ENCODE data around the gene DCC.

DCC gene

DNA sequence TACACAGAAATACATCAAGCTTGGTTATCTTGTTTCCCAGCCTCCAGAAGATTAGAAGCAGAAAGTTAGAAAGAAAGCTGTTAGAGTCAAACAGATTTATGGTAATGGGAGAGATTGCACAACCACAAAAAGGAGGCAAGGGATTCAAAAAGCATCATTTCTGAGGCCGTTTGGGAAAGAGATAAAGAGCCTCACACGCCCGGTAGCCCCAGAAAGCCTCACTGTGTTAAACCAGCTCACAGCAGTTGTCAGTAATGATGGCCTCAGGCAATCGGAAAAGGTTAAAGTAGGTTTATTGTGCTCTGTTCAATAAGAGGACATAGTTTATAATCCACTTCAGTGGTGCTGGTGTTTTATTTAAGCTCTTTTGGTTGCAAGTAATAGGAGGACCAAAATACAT lies 111.3 kb downstream of the DCC start:
- FAIRE-seq (peak; percentile 56), DNase-seq (ENCODE audit: insufficient read length, low spot score) (no peak)
- TF ChIP-seq, protein P1, sequence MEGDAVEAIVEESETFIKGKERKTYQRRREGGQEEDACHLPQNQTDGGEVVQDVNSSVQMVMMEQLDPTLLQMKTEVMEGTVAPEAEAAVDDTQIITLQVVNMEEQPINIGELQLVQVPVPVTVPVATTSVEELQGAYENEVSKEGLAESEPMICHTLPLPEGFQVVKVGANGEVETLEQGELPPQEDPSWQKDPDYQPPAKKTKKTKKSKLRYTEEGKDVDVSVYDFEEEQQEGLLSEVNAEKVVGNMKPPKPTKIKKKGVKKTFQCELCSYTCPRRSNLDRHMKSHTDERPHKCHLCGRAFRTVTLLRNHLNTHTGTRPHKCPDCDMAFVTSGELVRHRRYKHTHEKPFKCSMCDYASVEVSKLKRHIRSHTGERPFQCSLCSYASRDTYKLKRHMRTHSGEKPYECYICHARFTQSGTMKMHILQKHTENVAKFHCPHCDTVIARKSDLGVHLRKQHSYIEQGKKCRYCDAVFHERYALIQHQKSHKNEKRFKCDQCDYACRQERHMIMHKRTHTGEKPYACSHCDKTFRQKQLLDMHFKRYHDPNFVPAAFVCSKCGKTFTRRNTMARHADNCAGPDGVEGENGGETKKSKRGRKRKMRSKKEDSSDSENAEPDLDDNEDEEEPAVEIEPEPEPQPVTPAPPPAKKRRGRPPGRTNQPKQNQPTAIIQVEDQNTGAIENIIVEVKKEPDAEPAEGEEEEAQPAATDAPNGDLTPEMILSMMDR (IDR thresholded peaks at IDR 0.05; ENCODE audit: insufficient read depth, missing control alignments) = no peak

DNA sequence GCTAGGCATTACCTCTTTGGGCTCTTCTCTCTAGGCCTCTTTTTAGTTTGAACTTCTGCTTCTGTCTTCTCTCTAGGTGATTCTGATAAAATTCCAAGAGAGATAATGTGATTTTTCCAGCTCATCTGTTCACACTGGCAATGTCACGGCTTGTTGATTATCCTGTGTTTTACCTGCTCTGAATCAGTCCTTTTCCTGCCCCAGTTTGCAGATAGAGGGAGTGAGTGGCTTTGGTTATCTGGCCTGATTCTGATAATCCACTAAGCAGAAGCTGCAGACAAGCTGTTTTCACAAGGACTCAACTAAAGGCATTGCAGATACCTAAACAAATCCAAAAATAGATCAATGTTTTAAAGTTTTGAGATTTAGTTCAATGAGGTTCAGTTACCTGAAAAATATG lies 111.9 kb downstream of the DCC start:
- FAIRE-seq (peak; percentile 96), DNase-seq (ENCODE audit: insufficient read length, low spot score) (no peak)
- TF ChIP-seq, protein P1 (IDR thresholded peaks at IDR 0.05; ENCODE audit: insufficient read depth, missing control alignments) = no peak

DNA sequence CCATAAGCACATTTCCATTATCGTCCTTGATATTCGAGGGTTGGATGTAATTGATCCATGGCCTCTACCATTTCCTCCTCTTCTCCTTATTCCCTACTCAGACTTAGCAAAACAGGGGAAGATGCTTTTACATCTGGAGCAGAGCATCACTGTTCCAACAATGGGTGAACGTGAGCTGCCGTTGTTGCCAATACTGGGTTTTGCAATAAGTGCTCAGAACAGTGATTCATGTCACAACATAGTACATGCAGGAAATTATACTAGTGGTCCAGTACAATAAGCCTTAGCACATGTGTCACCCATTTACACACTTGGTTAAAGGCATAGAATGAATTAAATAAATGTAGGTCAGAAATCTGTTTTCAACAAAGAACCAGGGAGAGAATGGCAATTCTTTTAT lies 112.4 kb downstream of the DCC start:
- no peak for FAIRE-seq
- TF ChIP-seq, protein P1 (IDR thresholded peaks at IDR 0.05; ENCODE audit: insufficient read depth, missing control alignments) = no peak
- DNase-seq (ENCODE audit: insufficient read length, low spot score) = no peak

DNA sequence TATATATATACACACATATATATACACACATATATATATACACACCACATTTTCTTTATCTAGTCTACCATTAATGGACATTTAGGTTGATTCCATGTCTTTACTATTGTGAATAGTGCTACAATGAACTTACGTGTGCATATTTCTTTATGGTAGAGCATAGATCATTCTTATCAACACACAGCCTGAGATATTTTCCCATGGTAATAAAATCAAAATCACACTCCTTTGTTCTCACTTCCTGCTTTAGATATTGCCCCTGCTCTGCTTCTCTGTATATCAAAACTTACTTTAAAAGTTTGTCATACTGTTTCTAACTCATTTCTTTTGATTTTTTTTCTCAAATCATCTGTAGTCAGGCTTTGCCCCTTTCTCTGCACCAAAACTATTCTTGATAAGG lies 119.9 kb downstream of the DCC start:
- TF ChIP-seq, protein P1 (IDR thresholded peaks at IDR 0.05; ENCODE audit: insufficient read depth, missing control alignments) = no peak
- DNase-seq (ENCODE audit: insufficient read length, low spot score) = no peak
- no peak for FAIRE-seq

DNA sequence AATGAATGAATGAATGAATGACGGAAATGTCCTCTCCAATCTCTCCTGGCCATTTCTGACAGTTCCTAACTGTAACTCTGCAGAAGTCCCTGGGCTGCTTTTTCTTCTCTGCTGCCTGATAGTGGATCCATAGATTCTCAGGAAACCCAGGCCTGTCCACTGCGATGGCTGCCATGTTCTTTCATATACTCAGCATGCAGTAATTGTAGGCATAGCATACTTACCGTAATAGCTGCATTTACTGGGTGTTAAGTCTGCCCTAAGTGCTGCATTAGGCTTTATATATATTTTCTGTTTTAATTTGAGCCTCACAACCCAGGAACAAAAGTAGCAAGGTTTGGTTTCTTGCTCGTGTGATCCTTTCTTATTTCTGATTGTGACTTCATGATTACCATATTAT lies 122.9 kb downstream of the DCC start:
- TF ChIP-seq, protein P1 (IDR thresholded peaks at IDR 0.05; ENCODE audit: insufficient read depth, missing control alignments) = no peak
- DNase-seq (ENCODE audit: insufficient read length, low spot score) (no peak), FAIRE-seq (no peak)

DNA sequence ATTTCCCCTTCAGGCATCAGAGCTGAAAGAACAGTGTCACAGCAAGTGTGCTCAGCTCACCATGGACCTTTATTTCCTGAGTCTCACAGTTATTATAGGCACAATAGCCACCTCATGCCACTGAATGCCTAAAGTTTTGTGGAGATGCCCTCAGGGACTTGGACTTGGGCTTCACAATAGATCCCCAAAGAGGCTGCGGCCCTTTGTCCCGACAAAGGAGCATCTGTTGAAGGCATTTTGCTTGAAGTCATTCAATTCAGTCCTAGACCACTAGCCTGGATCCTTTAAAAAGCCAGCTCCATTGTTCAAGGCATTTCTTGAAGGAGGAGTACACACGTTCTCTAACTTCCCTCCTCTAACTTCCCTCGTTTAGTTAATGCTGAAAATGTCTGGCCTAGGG lies 125.4 kb downstream of the DCC start:
- no peak for DNase-seq (ENCODE audit: insufficient read length, low spot score)
- FAIRE-seq = no peak
- TF ChIP-seq, protein P1 (IDR thresholded peaks at IDR 0.05; ENCODE audit: insufficient read depth, missing control alignments) = no peak

DNA sequence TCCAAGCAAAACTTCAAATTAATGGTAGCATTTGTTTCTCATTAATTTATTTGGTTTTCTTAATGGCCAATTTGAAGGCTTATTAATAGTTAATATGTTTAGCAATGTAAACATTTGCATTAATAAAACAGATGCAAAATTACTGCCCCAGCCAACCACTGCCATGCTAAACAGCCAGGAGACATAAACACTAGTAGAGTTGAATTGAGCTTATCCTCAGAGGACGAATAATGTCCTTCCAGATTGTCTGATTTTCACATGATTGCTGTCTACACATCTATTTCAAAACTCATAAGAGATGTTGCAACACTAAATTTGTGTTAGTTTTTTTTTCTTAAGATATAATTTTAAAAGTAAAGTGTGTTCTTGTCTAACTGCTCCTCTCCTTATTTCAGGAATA lies 128.5 kb downstream of the DCC start:
- peak; percentile 63 for FAIRE-seq
- no peak for DNase-seq (ENCODE audit: insufficient read length, low spot score)
- TF ChIP-seq, protein P1 (IDR thresholded peaks at IDR 0.05; ENCODE audit: insufficient read depth, missing control alignments) = no peak
